Stimulated activated CD4-positive, alpha-beta T cell treated with anti-CD3 and anti-CD28 coated beads, Interleukin-15, amount 100 ng/mL, for 48 hours (primary cell): Measurements from ENCODE around the gene DGAT2.

Source experiments
- DNase-seq, 2 donors: peaks; one replicate each; pipeline ENCODE4 v3.0.0-alpha.2; 2020; ENCODE audit warnings: low read depth in 2 of 2

Gene DGAT2

GRCh38 chr11:75801362-75802020 lies 32.9 kb downstream of the DGAT2 start:
- no peak for DNase-seq

GRCh38 chr11:75802021-75802912 lies 33.7 kb downstream of the DGAT2 start:
- DNase-seq, result no peak

GRCh38 chr11:75802913-75803820 lies 34.6 kb downstream of the DGAT2 start:
- DNase-seq, result peak; percentile 38 to 63

DNA sequence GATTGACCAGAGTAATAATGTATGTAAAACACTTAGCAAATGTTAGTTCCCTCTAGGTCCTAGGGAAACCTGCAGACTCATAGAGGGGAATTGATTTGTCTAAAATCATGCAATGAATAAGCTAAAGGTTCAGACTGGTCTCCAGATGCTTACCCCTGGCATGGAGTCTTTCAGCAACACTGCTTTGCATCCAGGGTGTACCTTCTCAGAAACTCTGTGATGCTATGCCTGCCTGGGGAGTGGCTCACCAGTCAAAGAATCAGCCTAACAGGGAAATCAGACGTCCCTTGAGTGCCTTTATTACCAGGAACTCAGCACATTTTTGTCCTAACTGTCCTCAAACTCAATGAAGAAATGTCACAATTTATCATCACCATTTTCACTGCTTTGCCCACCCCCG lies 40.5 kb downstream of the DGAT2 start:
- DNase-seq, result no peak

- no peak for DNase-seq
These were observed 41.4 kb downstream of the DGAT2 start for GRCh38 chr11:75809991-75810390.

DNA sequence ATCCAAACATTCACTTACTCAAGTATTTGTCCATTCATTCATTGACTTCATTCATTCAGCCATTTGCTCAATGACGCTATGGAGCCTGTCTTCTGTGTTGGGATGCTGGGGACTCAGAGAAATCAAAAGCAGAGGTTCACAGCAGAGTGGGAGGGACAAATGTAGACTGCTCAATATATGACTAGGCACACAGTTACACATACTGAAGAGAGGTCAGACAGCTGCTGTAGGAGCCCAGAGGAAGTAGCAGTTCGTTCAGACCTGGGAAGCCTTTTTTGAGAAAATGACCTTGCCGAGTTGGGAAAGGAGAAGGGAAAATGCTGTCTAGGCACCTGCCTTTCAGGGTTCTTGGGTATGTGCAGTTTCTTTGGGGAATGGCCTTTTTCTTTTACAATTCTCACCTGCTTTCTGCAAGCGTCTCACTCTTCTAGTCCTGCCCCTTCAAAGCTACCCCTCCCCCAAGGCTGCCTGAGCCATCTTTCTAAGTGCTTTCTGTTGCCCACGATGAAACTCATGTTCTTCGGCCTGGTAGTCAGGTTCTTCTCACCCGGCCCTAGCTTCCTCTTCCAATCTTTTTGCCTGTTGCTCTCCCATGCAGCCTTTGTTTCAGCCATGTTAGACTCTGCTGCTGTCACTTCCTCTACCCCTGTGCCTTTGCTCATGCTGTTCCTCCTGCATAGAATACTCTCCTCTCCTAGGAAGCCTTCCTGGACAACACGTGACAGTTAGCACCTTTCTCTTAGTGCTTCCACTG lies 42.2 kb downstream of the DGAT2 start:
- no peak for DNase-seq

- DNase-seq, result no peak
These were observed 42.9 kb downstream of the DGAT2 start for GRCh38 chr11:75811485-75811884.

- no peak for DNase-seq
These were observed 44.0 kb downstream of the DGAT2 start for GRCh38 chr11:75812542-75813040.

GRCh38 chr11:75813124-75813523 lies 44.5 kb downstream of the DGAT2 start:
- DNase-seq, result no peak

- no peak for DNase-seq
These were observed 45.1 kb downstream of the DGAT2 start for GRCh38 chr11:75813622-75814039.

GRCh38 chr11:75814363-75814676 lies 45.7 kb downstream of the DGAT2 start:
- no peak for DNase-seq

- peak; percentile 95 to 97 for DNase-seq
These were observed 46.2 kb downstream of the DGAT2 start, which contains the start of gene UVRAG for GRCh38 chr11:75814677-75815344. Gene UVRAG (plus strand): TSS chr11:75815210. CDS start chr11:75815408, 198 bp downstream.

DNA sequence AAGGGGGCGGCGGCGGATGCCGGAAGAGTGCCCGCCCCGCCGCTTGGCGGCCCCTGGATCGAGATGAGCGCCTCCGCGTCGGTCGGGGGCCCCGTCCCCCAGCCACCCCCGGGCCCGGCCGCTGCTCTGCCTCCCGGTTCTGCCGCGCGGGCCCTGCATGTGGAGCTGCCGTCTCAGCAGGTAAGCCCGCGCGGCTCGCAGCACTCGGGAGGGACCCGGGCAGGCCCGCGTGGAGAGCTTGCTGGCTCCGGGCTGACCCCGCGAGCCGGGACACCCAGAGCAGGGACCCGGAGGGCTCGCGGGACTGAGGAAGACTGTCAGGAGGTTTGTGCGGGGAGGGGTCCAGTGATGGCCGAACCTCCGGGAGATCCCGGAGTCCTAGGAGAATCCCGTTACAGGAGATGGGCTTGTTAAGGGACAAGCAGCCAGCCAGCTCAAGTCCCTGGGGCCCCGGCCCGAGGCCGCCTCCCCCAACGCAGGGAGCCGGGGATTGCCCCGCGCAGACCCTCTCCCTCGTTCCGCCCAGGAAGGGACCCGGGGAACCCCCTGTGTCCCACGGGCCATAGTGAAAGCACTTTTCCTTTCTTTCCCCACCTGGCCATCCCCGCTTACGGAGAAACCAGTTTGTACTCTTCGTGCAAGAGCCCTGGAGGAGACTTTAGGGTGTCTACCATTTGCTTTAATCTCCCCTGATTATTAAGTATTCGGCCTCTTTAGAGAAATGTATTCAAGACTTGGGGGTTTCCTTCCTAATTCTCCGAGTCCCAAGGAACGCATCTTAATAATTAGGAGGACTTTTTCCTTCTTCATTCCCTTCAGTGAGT lies 47.0 kb downstream of the DGAT2 start:
- peak; percentile 17 to 32 for DNase-seq

- DNase-seq, result no peak
These were observed 48.1 kb downstream of the DGAT2 start for GRCh38 chr11:75816561-75817239.

- no peak for DNase-seq
These were observed 52.1 kb downstream of the DGAT2 start for GRCh38 chr11:75820645-75821044.

DNA sequence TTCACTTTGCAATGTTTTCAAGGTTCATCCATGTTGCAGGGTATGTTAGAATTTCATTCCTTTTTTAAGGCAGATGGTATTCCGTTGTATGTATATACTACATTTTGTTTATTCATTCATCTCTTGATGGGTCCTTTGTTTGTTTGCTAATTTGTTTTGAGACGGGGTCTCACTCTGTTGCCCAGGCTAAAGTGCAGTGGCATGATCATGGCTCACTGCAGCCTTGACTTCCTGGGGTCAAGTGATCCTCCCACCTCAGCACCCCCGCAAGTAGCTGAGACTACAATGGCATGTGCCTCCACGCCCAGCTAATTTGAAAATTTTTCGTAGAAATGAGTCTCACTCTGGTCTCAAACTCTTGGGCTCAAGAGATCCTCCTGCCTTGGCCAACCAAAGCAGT lies 52.6 kb downstream of the DGAT2 start:
- no peak for DNase-seq

DNA sequence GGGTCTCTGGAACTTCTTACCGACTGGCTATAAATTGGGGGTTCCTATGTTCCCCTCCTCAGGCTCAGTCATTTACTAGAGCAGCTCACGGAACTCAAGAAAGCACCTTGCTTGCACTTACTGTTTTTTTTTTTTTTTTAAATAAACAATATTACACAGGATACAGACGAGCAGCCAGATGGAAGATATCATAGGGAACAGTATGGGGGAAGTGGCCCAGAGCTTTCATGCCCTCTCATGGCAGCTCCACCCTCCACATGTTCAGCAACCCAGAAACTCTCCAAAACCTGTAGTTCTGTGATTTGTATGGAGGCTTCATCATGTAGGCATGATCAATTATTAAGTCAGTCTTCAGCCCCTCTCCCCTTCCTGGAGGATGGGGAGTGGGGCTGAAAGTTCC lies 54.0 kb downstream of the DGAT2 start:
- DNase-seq, result no peak

DNA sequence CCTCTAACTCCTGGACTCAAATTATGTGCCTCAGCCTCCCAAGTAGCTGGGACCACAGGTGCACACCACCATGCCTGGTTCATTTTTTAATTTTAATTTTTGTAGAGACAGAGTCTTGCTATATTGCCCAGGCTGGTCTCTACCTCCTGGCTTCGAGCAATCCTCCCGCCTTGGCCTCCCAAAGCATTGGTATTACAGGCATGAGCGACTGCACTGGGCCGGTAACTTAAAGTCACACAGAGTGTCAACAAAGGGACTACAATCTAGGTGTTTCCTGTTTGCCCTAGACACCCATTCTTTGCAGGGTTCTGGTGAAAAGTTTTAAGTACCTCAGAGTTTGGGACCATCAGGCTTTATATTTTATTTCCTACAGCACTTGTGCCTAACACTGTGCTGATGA lies 54.8 kb downstream of the DGAT2 start:
- no peak for DNase-seq

DNA sequence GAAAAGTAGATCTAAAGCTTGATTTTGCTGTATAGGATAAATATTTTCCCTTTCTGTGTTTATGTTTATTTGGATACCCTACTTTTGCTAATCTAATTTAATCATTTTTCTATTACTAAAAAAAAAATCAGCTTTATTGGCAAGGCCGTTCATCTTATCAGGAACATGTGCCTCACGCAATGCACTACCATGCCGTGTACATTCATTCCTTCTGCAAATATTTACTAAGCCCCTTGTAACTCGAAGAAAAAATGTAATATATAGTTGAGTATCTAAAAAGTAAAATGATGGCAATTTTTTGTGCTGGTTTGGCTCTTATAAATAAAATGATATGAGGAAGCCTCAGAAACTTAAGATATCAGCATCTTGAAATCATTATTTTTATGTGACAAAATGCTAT lies 55.4 kb downstream of the DGAT2 start:
- no peak for DNase-seq
